GM23338 (cell line): ENCODE measurements around the gene DOCK2. TPM values are rescaled to one million over a fixed set of nuclear protein-coding genes. Genes with fewer than 3 reads are reported as not detected.

ENCODE experiments used
- ATAC-seq: fragments of 200-7000 bp; cut with Tn5 transposase; 3 replicates; pipeline ENCODE4 v1.9.1; 2020
- DNase-seq: peaks from one replicate; pipeline ENCODE4 v3.0.0-alpha.2; 2015; ENCODE audit warnings: low spot score
- H2AFZ ChIP-seq: fragments of 200-600 bp; sonication (generic); 2 replicates; pipeline ENCODE4 v1.8.0; 2016; ENCODE audit warnings: antibody characterized with exemption, mild to moderate bottlenecking, moderate library complexity
- H3F3A ChIP-seq: fragments of 200-600 bp; sonication (generic); replicated peaks from 2 replicates; pipeline ENCODE4 v1.8.0; 2017; ENCODE audit warnings: antibody characterized with exemption, mixed run types, low read depth
- H3K27ac ChIP-seq: fragments of 200-600 bp; sonication (generic); 2 replicates; pipeline ENCODE4 v1.6.1; 2016; ENCODE audit warnings: low read depth
- H3K27me3 ChIP-seq: fragments of 200-600 bp; sonication (generic); 2 replicates; pipeline ENCODE4 v1.8.0; 2016; ENCODE audit warnings: mild to moderate bottlenecking, mixed run types, moderate library complexity; ENCODE audit not compliant: insufficient read depth
- H3K36me3 ChIP-seq: fragments of 200-600 bp; sonication (generic); 2 replicates; pipeline ENCODE4 v1.8.0; 2016; ENCODE audit warnings: mild to moderate bottlenecking; ENCODE audit not compliant: insufficient read depth
- H3K4me1 ChIP-seq: fragments of 200-600 bp; sonication (generic); 2 replicates; pipeline ENCODE4 v1.8.0; 2016; ENCODE audit warnings: mild to moderate bottlenecking, moderate library complexity; ENCODE audit not compliant: insufficient read depth
- H3K4me2 ChIP-seq: fragments of 200-600 bp; sonication (generic); 2 replicates; pipeline ENCODE4 v1.7.1; 2017; ENCODE audit warnings: mixed run types
- H3K4me3 ChIP-seq: fragments of 200-600 bp; sonication (generic); 2 replicates; pipeline ENCODE4 v1.6.1; 2016; ENCODE audit warnings: mixed run types
- H3K79me2 ChIP-seq: fragments of 200-600 bp; sonication (generic); replicated peaks from 2 replicates; pipeline ENCODE4 v1.8.0; 2017; ENCODE audit warnings: mild to moderate bottlenecking; ENCODE audit not compliant: insufficient read depth
- H3K9me2 ChIP-seq: fragments of 200-600 bp; sonication (generic); 2 replicates; pipeline ENCODE4 v1.8.0; 2017; ENCODE audit not compliant: insufficient read depth
- H4K20me1 ChIP-seq: fragments of 200-600 bp; sonication (generic); replicated peaks from 2 replicates; pipeline ENCODE4 v1.8.0; 2017; ENCODE audit warnings: mild to moderate bottlenecking; ENCODE audit not compliant: insufficient read depth
- H3K27ac Mint-ChIP-seq: 2 replicates; pipeline ENCODE4 v1.8.0; 2020; ENCODE audit warnings: inconsistent platforms, mild to moderate bottlenecking, moderate library complexity, mixed read lengths
- H3K27me3 Mint-ChIP-seq: 3 replicates; pipeline ENCODE4 v1.8.0; 2022; ENCODE audit warnings: low read depth, mild to moderate bottlenecking, moderate library complexity, mixed read lengths, inconsistent platforms; ENCODE audit not compliant: insufficient read depth, poor library complexity
- H3K36me3 Mint-ChIP-seq: 3 replicates; pipeline ENCODE4 v1.8.0; 2021; ENCODE audit warnings: low read depth, mild to moderate bottlenecking, inconsistent platforms, moderate library complexity, mixed read lengths
- H3K4me1 Mint-ChIP-seq: 3 replicates; pipeline ENCODE4 v1.8.0; 2020; ENCODE audit warnings: mild to moderate bottlenecking, inconsistent platforms, mixed read lengths
- H3K4me3 Mint-ChIP-seq: 3 replicates; pipeline ENCODE4 v1.8.0; 2021; ENCODE audit warnings: moderate library complexity, mild to moderate bottlenecking, inconsistent platforms, mixed read lengths
- H3K9me3 Mint-ChIP-seq: 3 replicates; pipeline ENCODE4 v1.8.0; 2020; ENCODE audit warnings: moderate library complexity, mild to moderate bottlenecking, inconsistent platforms, mixed read lengths
- CREB1 ChIP-seq: fragments of 250-450 bp; sonication (Bioruptor Pico); IDR thresholded peaks from 2 replicates; pipeline ENCODE4 v1.5.0; 2020; ENCODE audit warnings: low read depth, mild to moderate bottlenecking, moderate library complexity
- CTCF ChIP-seq, 2 experiments: fragments of 200-600 bp in 1 of 2; sonication (generic) in 1 of 2; conservative IDR thresholded peaks; 2 replicates each; pipeline versions ENCODE4 v1.5.1 to v1.6.1; 2016 to 2017; ENCODE audit warnings: antibody characterized with exemption in 2 of 2, low read depth in 2 of 2, mild to moderate bottlenecking in 2 of 2, moderate library complexity in 1 of 2
- ETS1 ChIP-seq: IDR thresholded peaks from 2 replicates; pipeline ENCODE4 v1.6.1; 2016; ENCODE audit warnings: antibody characterized with exemption
- EZH2 ChIP-seq: fragments of 200-600 bp; sonication (generic); IDR thresholded peaks from one replicate; pipeline ENCODE4 v1.8.0; 2017; ENCODE audit warnings: antibody characterized with exemption, mild to moderate bottlenecking, low read depth; ENCODE audit not compliant: unreplicated experiment
- EZH2phosphoT487 ChIP-seq: fragments of 200-600 bp; sonication (generic); IDR thresholded peaks from one replicate; pipeline ENCODE4 v1.8.1; 2018; ENCODE audit warnings: antibody characterized with exemption; ENCODE audit not compliant: unreplicated experiment
- JUNB ChIP-seq: IDR thresholded peaks from one replicate; pipeline ENCODE4 v1.6.1; 2016; ENCODE audit warnings: antibody characterized with exemption; ENCODE audit not compliant: unreplicated experiment
- NANOG ChIP-seq: IDR thresholded peaks from 2 replicates; pipeline ENCODE4 v1.6.1; 2016; ENCODE audit warnings: antibody characterized with exemption, borderline replicate concordance
- POLR2AphosphoS5 ChIP-seq: IDR thresholded peaks from 2 replicates; pipeline ENCODE4 v1.6.1; 2016; ENCODE audit warnings: antibody characterized with exemption, low read depth
- STAT1 ChIP-seq: IDR thresholded peaks from one replicate; pipeline ENCODE4 v1.6.1; 2016; ENCODE audit warnings: antibody characterized with exemption; ENCODE audit not compliant: unreplicated experiment
- ZNF114 ChIP-seq: fragments of 250-450 bp; sonication (Bioruptor Pico); IDR thresholded peaks from 2 replicates; pipeline ENCODE4 v1.5.0; 2020; ENCODE audit warnings: mild to moderate bottlenecking, moderate library complexity
- ZNF331 ChIP-seq: fragments of 250-450 bp; sonication (Bioruptor Pico); IDR thresholded peaks from 2 replicates; pipeline ENCODE4 v1.5.0; 2020; ENCODE audit warnings: low read depth, mild to moderate bottlenecking, moderate library complexity
- ZNF462 ChIP-seq: fragments of 250-450 bp; sonication (Bioruptor Pico); IDR thresholded peaks from 2 replicates; pipeline ENCODE4 v1.5.0; 2020; ENCODE audit warnings: mild to moderate bottlenecking, moderate library complexity
- polyA plus RNA-seq: library from polyadenylated mRNA; unstranded; fragments of >200 nt; fragmentation: Nextera tagmentation; extraction: Ambion mirVana; gene quantifications from 2 replicates; pipeline ENCODE4 v1.2.1, GENCODE V29; 2016
- total RNA-seq: library from RNA; depleted of rRNA; stranded (reverse); fragments of >200 nt; shearing (Covaris generic); gene quantifications from 2 replicates; pipeline ENCODE4 v1.2.3, GENCODE V29; 2014

DOCK2 gene
- total and polyA plus RNA-seq, 2 experiments from 2014 or later = 3.7 to 9.4 TPM

GRCh38 chr5:169717288-169717687 lies 80.2 kb downstream of the DOCK2 start:
- Histone ChIP-seq H3K4me1 (no peaks in the 10 kb centered on the region), H3K27ac (no peak overlapping the region), H2AFZ (no peak overlapping the region), H3F3A (no peaks in the 10 kb centered on the region), H3K79me2 (no peaks in the 10 kb centered on the region), H3K4me3 (no peak overlapping the region), H4K20me1 (no peaks in the 10 kb centered on the region), H3K9me2 (peaks cover 6% of the 10 kb centered on the region; the same call in 1 of the 2 replicates), H3K36me3 (0 out of 2 replicates have a peak, but pooled peaks cover 6% of the 10 kb centered on the region), H3K4me2 (no peak overlapping the region), H3K27me3 (no peaks in the 10 kb centered on the region)
- DNase-seq = no peak
- no peak for TF ChIP-seq EZH2phosphoT487
- no peak for TF ChIP-seq CTCF (conservative IDR thresholded peaks at IDR 0.05; ENCODE audit: low read depth in 2 of 2)
- TF ChIP-seq ZNF331 (CRISPR knock-in tag) = no peak
- TF ChIP-seq ZNF462 = no peak
- no peak for TF ChIP-seq JUNB
- no peak for TF ChIP-seq CREB1 (CRISPR knock-in tag)
- TF ChIP-seq ETS1 = no peak
- TF ChIP-seq EZH2 = no peak
- TF ChIP-seq NANOG = no peak
- TF ChIP-seq STAT1 = no peak
- no peak for TF ChIP-seq POLR2AphosphoS5
- no peak for TF ChIP-seq ZNF114 (CRISPR knock-in tag)
- H3K27me3 Mint-ChIP-seq = no peaks in the 10 kb centered on the region
- no peaks in the 10 kb centered on the region; the same call in 2 of the 3 replicates for H3K9me3 Mint-ChIP-seq
- H3K27ac Mint-ChIP-seq = no peak overlapping the region
- no peak for ATAC-seq
- H3K4me3 Mint-ChIP-seq = no peak overlapping the region
- H3K4me1 Mint-ChIP-seq = no peaks in the 10 kb centered on the region; the same call in 2 of the 3 replicates
- no peaks in the 10 kb centered on the region for H3K36me3 Mint-ChIP-seq
